ENCODE data around the gene PRKX.
"Not testable (repeated sequence)": the region's sequence is repeated elsewhere in the genome, so short reads cannot be mapped to it uniquely, and the experiment has no call there.

Gene PRKX

DNA sequence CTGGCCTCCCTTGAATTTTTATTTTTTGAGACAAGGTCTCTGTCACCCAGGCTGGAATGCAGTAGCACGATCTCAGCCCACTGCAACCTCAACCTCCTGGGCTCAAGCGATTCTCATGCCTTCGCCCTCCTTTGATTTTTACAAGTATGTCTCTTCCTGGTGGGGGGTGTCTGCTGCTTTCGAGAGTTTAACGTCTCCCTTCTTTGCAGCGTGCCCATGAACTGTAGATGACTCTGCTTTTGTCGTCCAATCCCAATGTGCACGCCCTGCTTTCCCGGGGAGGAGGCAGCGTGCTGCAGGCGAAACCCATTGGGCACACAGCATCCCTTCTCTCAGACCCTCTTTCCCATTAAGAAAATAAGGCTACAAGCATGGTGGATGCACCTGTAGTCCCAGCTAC is 7.0 kb downstream of the PRKX start:
- CTCF ChIA-PET = no interaction called here
- H3K36me3 ChIP-seq (ENCODE audit: control insufficient read depth in 2 of 2, insufficient read depth in 1 of 2, low read length in 2 of 2) = peaks cover 0 to 5% of the 10 kb centered on the region in 2 experiments; a peak in 1 of 3 replicates
- POLR2A ChIA-PET = no interaction called here
- TF ChIP-seq, protein P1, sequence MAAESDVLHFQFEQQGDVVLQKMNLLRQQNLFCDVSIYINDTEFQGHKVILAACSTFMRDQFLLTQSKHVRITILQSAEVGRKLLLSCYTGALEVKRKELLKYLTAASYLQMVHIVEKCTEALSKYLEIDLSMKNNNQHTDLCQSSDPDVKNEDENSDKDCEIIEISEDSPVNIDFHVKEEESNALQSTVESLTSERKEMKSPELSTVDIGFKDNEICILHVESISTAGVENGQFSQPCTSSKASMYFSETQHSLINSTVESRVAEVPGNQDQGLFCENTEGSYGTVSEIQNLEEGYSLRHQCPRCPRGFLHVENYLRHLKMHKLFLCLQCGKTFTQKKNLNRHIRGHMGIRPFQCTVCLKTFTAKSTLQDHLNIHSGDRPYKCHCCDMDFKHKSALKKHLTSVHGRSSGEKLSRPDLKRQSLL (tag by site-specific recombination; IDR thresholded peaks at IDR 0.05) = no peak
- TF ChIP-seq ZNF701 (tag by site-specific recombination; IDR thresholded peaks at IDR 0.05) (no peak), ZNF558 (tag by site-specific recombination; IDR thresholded peaks at IDR 0.05) (no peak), ZNF530 (tag by site-specific recombination; IDR thresholded peaks at IDR 0.05; ENCODE audit: low read depth) (no peak), IKZF3 (tag by site-specific recombination; IDR thresholded peaks at IDR 0.05) (no peak), ZNF221 (tag by site-specific recombination; IDR thresholded peaks at IDR 0.05; ENCODE audit: borderline replicate concordance) (no peak), ZNF292 (tag by site-specific recombination; IDR thresholded peaks at IDR 0.05; ENCODE audit: borderline replicate concordance, low read depth) (no peak), ZNF664 (tag by site-specific recombination; IDR thresholded peaks at IDR 0.05) (no peak), ZNF132 (tag by site-specific recombination; IDR thresholded peaks at IDR 0.05; ENCODE audit: borderline replicate concordance) (no peak), ZNF416 (tag by site-specific recombination; IDR thresholded peaks at IDR 0.05) (no peak), ZNF580 (tag by site-specific recombination; IDR thresholded peaks at IDR 0.05) (no peak), ZNF623 (tag by site-specific recombination; IDR thresholded peaks at IDR 0.05) (no peak), ZNF610 (tag by site-specific recombination; IDR thresholded peaks at IDR 0.05; ENCODE audit: borderline replicate concordance) (no peak), SALL2 (tag by site-specific recombination; IDR thresholded peaks at IDR 0.05; ENCODE audit: borderline replicate concordance) (no peak), ZNF274 (IDR thresholded peaks at IDR 0.05; ENCODE audit: low read length) (no peak), ZNF274 (tag by site-specific recombination; IDR thresholded peaks at IDR 0.05; ENCODE audit: borderline replicate concordance) (no peak)
- TF ChIP-seq, protein P2, sequence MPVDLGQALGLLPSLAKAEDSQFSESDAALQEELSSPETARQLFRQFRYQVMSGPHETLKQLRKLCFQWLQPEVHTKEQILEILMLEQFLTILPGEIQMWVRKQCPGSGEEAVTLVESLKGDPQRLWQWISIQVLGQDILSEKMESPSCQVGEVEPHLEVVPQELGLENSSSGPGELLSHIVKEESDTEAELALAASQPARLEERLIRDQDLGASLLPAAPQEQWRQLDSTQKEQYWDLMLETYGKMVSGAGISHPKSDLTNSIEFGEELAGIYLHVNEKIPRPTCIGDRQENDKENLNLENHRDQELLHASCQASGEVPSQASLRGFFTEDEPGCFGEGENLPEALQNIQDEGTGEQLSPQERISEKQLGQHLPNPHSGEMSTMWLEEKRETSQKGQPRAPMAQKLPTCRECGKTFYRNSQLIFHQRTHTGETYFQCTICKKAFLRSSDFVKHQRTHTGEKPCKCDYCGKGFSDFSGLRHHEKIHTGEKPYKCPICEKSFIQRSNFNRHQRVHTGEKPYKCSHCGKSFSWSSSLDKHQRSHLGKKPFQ (tag by site-specific recombination; IDR thresholded peaks at IDR 0.05) = no peak
- no peaks in the 10 kb centered on the region for H3K9me3 ChIP-seq (ENCODE audit: control insufficient read depth, insufficient read depth, low read depth, low read length)
- H3K4me1 ChIP-seq (ENCODE audit: control insufficient read depth, insufficient read depth, low read length) = no peaks in the 10 kb centered on the region
- no peak overlapping the region for H3K27ac ChIP-seq (ENCODE audit: extremely low read depth, low read depth, low read length)
- no peak overlapping the region for H3K4me3 ChIP-seq (ENCODE audit: low read depth, low read length)

GRCh38 chrX:3703251-3703650 is 10.2 kb downstream of the PRKX start:
- POLR2A ChIA-PET = not testable (repeated sequence)

DNA sequence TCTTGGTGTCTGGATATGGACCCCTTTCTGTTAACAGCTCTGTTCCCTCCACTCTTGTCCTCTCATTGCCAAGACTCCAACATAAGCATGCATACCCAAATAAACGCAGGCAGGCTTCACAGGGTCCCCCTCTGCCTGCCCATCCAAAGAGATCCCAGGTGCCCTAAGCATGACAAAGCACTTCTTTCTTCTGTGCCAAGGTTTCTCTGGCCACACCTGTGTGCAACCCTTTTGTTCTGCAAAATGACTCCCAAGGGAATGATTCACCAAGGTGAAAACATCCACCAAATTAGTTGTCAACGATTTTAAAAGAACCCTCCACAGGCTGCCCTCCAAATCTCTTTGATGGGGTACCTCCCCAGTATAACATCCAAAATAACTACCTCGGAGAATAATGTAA is 11.4 kb downstream of the PRKX start:
- H3K4me3 ChIP-seq (ENCODE audit: low read depth, low read length); H3K36me3 ChIP-seq (ENCODE audit: control insufficient read depth in 2 of 2, insufficient read depth in 1 of 2, low read length in 2 of 2); H3K4me1 ChIP-seq (ENCODE audit: control insufficient read depth, insufficient read depth, low read length); CTCF ChIA-PET; H3K9me3 ChIP-seq (ENCODE audit: control insufficient read depth, insufficient read depth, low read depth, low read length); POLR2A ChIA-PET; H3K27ac ChIP-seq (ENCODE audit: extremely low read depth, low read depth, low read length): not testable (repeated sequence)

More at GRCh38 chrX:3703251-3703650, 10.2 kb downstream of the PRKX start:
- H3K36me3 ChIP-seq (ENCODE audit: control insufficient read depth in 2 of 2, insufficient read depth in 1 of 2, low read length in 2 of 2); CTCF ChIA-PET; H3K9me3 ChIP-seq (ENCODE audit: control insufficient read depth, insufficient read depth, low read depth, low read length); H3K4me3 ChIP-seq (ENCODE audit: low read depth, low read length); H3K4me1 ChIP-seq (ENCODE audit: control insufficient read depth, insufficient read depth, low read length); H3K27ac ChIP-seq (ENCODE audit: extremely low read depth, low read depth, low read length): not testable (repeated sequence)

DNA sequence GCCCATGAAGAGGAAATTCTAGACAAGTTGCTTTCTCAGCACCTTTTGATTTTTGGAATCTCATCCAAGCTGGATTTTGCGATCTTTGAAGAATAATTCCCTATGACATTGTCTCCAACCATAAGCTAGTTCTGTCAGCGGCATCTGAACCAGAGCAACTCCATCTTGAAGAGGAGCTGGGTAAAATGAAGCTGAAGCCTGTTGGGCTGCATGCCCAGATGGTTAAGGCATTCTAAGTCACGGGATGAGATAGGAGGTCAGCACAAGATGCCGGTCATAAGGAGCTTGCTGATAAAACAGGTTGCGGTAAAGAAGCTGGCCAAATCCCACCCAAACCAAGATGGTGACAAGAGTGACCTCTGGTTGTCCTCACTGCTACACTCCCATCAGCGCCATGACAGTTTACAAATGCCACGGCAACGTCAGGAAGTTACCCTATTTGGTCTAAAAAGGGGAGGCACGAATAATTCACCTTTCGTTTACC is 12.0 kb downstream of the PRKX start:
- POLR2A ChIA-PET, CTCF ChIA-PET: not testable (repeated sequence)

More for the DNA sequence above, 12.0 kb downstream of the PRKX start:
- H3K4me3 ChIP-seq (ENCODE audit: low read depth, low read length); H3K27ac ChIP-seq (ENCODE audit: extremely low read depth, low read depth, low read length); H3K9me3 ChIP-seq (ENCODE audit: control insufficient read depth, insufficient read depth, low read depth, low read length); H3K4me1 ChIP-seq (ENCODE audit: control insufficient read depth, insufficient read depth, low read length); H3K36me3 ChIP-seq (ENCODE audit: control insufficient read depth in 2 of 2, insufficient read depth in 1 of 2, low read length in 2 of 2): not testable (repeated sequence)
